ENCODE data around the gene STAG1. TPM values are rescaled to one million over a fixed set of nuclear protein-coding genes. Genes with fewer than 3 reads are reported as not detected.

Gene STAG1
- total and polyA plus RNA-seq, 2 of the 13 experiments (the other 11 are each of a cell fraction or from before 2014, with no cell fraction given) = 6.2 to 25.9 TPM

DNA sequence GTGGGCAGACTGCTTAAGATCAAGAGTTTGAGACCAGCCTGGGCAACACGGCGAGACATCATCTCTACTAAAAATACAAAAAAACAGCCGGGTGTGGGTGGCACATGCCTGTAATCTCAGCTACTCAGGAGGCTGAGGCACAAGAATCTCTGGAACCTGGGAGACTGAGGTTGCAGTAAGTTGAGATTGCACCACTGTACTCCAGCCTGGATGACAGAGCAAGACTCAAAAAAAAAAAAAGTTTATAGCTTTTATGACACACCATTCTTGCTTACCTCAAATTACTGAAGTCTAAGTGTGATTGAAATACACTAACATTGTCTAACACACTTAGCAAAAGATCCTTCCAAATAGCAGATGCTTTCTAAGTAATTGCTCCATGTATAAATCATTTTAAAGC is 207.6 kb downstream of the STAG1 start:
- Histone ChIP-seq H3K27ac (ENCODE audit: extremely low read length, insufficient read depth, low read length) (no peak overlapping the region), H3K79me2 (ENCODE audit: insufficient read depth, low read length) (no peaks in the 10 kb centered on the region), H3K4me2 (ENCODE audit: low read depth, low read length) (no peak overlapping the region), H3K36me3 (replicated peaks in 1 of 2; ENCODE audit: control insufficient read depth in 1 of 2, insufficient read depth in 2 of 2, low read length in 2 of 2) (no peaks in the 10 kb centered on the region), H3K27me3 (ENCODE audit: control insufficient read depth in 1 of 2, insufficient read depth in 2 of 2, low read length in 2 of 2) (no peaks in the 10 kb centered on the region), H3K4me1 (ENCODE audit: insufficient read depth, low read length) (no peaks in the 10 kb centered on the region), H2AFZ (ENCODE audit: low read length) (no peak overlapping the region), H3K4me3 (replicated peaks in 1 of 3; ENCODE audit: insufficient read depth in 1 of 3, low read depth in 2 of 3, low read length in 3 of 3) (no peak overlapping the region), H3K9ac (ENCODE audit: insufficient read depth, low read depth, low read length) (no peak overlapping the region), H4K20me1 (ENCODE audit: insufficient read depth, low read length) (no peaks in the 10 kb centered on the region), H3K9me3 (ENCODE audit: low read length) (no peaks in the 10 kb centered on the region)
- 94% methylated on average over 3 of the region's 3 CpGs for WGBS (ENCODE audit: low lambda C conversion rate)
- in situ Hi-C loops (cut with HindIII; ENCODE audit: extremely low pct_ligation_motif_present, low pct_unique_long_range_greater_than_20kb) (no loop called here), intact Hi-C loops (cut with micrococcal nuclease; ENCODE audit: unreplicated experiment) (loop anchor here (10.0 kb wide), 1 partner anchor 470 kb away; no protein-coding TSS in a partner anchor)
- ChIA-PET POLR2A (interaction anchor here (0.8 kb wide), 1 partner anchor 208 kb away, joined by 3 read pairs; the partner anchor contains the start of gene STAG1), CTCF (ENCODE audit: low intra/inter-chr PET ratio, low total read pairs) (interaction anchor here (2.3 kb wide), 1 partner anchor 208 kb away, joined by 6 read pairs; the partner anchor contains the start of gene STAG1)
- BruUV-seq (replicated peaks) = no TSS peak
- TF ChIP-seq ZNF547 (CRISPR knock-in tag; IDR thresholded peaks at IDR 0.05) (no peak), HNRNPLL (IDR thresholded peaks at IDR 0.05; ENCODE audit: low read depth, low read length, poor library complexity, severe bottlenecking) (no peak), KDM6A (CRISPR knock-in tag; IDR thresholded peaks at IDR 0.05; ENCODE audit: low read depth) (no peak), ZNF747 (CRISPR knock-in tag; IDR thresholded peaks at IDR 0.05; ENCODE audit: borderline replicate concordance) (no peak), RFX3 (CRISPR knock-in tag; IDR thresholded peaks at IDR 0.05) (no peak), FOSL2 (CRISPR knock-in tag; IDR thresholded peaks at IDR 0.05) (no peak), ZNF468 (CRISPR knock-in tag; IDR thresholded peaks at IDR 0.05) (no peak), CREB1 (IDR thresholded peaks at IDR 0.05) (no peak), CREB1 (CRISPR knock-in tag; IDR thresholded peaks at IDR 0.05) (no peak), SP1 (IDR thresholded peaks at IDR 0.05) (no peak), SP1 (CRISPR knock-in tag; IDR thresholded peaks at IDR 0.05) (no peak)
- TF ChIP-seq, protein P1, sequence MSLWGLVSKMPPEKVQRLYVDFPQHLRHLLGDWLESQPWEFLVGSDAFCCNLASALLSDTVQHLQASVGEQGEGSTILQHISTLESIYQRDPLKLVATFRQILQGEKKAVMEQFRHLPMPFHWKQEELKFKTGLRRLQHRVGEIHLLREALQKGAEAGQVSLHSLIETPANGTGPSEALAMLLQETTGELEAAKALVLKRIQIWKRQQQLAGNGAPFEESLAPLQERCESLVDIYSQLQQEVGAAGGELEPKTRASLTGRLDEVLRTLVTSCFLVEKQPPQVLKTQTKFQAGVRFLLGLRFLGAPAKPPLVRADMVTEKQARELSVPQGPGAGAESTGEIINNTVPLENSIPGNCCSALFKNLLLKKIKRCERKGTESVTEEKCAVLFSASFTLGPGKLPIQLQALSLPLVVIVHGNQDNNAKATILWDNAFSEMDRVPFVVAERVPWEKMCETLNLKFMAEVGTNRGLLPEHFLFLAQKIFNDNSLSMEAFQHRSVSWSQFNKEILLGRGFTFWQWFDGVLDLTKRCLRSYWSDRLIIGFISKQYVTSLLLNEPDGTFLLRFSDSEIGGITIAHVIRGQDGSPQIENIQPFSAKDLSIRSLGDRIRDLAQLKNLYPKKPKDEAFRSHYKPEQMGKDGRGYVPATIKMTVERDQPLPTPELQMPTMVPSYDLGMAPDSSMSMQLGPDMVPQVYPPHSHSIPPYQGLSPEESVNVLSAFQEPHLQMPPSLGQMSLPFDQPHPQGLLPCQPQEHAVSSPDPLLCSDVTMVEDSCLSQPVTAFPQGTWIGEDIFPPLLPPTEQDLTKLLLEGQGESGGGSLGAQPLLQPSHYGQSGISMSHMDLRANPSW (CRISPR knock-in tag; IDR thresholded peaks at IDR 0.05; ENCODE audit: borderline replicate concordance) = no peak
- TF ChIP-seq, protein P2, sequence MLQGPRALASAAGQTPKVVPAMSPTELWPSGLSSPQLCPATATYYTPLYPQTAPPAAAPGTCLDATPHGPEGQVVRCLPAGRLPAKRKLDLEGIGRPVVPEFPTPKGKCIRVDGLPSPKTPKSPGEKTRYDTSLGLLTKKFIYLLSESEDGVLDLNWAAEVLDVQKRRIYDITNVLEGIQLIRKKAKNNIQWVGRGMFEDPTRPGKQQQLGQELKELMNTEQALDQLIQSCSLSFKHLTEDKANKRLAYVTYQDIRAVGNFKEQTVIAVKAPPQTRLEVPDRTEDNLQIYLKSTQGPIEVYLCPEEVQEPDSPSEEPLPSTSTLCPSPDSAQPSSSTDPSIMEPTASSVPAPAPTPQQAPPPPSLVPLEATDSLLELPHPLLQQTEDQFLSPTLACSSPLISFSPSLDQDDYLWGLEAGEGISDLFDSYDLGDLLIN (CRISPR knock-in tag; IDR thresholded peaks at IDR 0.05; ENCODE audit: borderline replicate concordance) = no peak
- no peak for FAIRE-seq
- no peak for ATAC-seq
- DNase-seq (ENCODE audit: low spot score) = no peak

All from HepG2 (cell line).